IMR-90 (cell line): ENCODE results near the gene SIN3B.

ENCODE experiments used
- BHLHE40 ChIP-seq: fragments of 150-350 bp; IDR thresholded peaks from 2 replicates; pipeline ENCODE4 v1.6.1; 2016; ENCODE audit warnings: mild to moderate bottlenecking, low read depth, low read length
- CTCF ChIP-seq: conservative IDR thresholded peaks from 2 replicates; pipeline ENCODE4 v1.5.1; 2012; ENCODE audit warnings: mild to moderate bottlenecking, low read depth, low read length, improper control_type of control experiment
- MAFK ChIP-seq: IDR thresholded peaks from 2 replicates; pipeline ENCODE4 v1.6.1; 2012; ENCODE audit warnings: low read depth, low read length, improper control_type of control experiment
- POLR2A ChIP-seq: IDR thresholded peaks from 2 replicates; pipeline ENCODE4 v1.6.1; 2012; ENCODE audit warnings: mild to moderate bottlenecking, low read depth, low read length
- RCOR1 ChIP-seq: IDR thresholded peaks from 2 replicates; pipeline ENCODE4 v1.6.1; 2012; ENCODE audit warnings: mild to moderate bottlenecking, low read length, improper control_type of control experiment; ENCODE audit not compliant: insufficient replicate concordance
- SMC3 ChIP-seq: fragments of 150-350 bp; IDR thresholded peaks from 2 replicates; pipeline ENCODE4 v1.6.1; 2016; ENCODE audit warnings: low read depth, mild to moderate bottlenecking, antibody characterized with exemption, low read length, moderate library complexity
- USF2 ChIP-seq: fragments of 150-350 bp; IDR thresholded peaks from 2 replicates; pipeline ENCODE4 v1.6.1; 2017; ENCODE audit warnings: mild to moderate bottlenecking, antibody characterized with exemption, low read length, low read depth

GRCh38 chr19:16825312-16826052 is 3.7 kb upstream of the SIN3B start:
- TF ChIP-seq CTCF (no peak), POLR2A (no peak), BHLHE40 (no peak), USF2 (no peak), SMC3 (no peak), MAFK (no peak), RCOR1 (no peak)
